Measurements from ENCODE around the gene SMAD9. TPM values are rescaled to one million over a fixed set of nuclear protein-coding genes. Genes with fewer than 3 reads are reported as not detected.

Gene SMAD9
- total and polyA plus RNA-seq, 2 of the 13 experiments (the other 11 are each of a cell fraction or from before 2014, with no cell fraction given), result 4.2 to 7.7 TPM

- TF ChIP-seq, protein P1, sequence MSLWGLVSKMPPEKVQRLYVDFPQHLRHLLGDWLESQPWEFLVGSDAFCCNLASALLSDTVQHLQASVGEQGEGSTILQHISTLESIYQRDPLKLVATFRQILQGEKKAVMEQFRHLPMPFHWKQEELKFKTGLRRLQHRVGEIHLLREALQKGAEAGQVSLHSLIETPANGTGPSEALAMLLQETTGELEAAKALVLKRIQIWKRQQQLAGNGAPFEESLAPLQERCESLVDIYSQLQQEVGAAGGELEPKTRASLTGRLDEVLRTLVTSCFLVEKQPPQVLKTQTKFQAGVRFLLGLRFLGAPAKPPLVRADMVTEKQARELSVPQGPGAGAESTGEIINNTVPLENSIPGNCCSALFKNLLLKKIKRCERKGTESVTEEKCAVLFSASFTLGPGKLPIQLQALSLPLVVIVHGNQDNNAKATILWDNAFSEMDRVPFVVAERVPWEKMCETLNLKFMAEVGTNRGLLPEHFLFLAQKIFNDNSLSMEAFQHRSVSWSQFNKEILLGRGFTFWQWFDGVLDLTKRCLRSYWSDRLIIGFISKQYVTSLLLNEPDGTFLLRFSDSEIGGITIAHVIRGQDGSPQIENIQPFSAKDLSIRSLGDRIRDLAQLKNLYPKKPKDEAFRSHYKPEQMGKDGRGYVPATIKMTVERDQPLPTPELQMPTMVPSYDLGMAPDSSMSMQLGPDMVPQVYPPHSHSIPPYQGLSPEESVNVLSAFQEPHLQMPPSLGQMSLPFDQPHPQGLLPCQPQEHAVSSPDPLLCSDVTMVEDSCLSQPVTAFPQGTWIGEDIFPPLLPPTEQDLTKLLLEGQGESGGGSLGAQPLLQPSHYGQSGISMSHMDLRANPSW (CRISPR knock-in tag; IDR thresholded peaks at IDR 0.05; ENCODE audit: borderline replicate concordance), result no peak
- TF ChIP-seq HNF4A (CRISPR knock-in tag; IDR thresholded peaks at IDR 0.05) (no peak), ZNF33A (CRISPR knock-in tag; IDR thresholded peaks at IDR 0.05; ENCODE audit: borderline replicate concordance) (no peak), ATF7 (IDR thresholded peaks at IDR 0.05) (0 out of 2 replicates have a peak, but pooled peaks have one; percentile 23), ATF7 (CRISPR knock-in tag; IDR thresholded peaks at IDR 0.05) (no peak), STAG1 (CRISPR knock-in tag; IDR thresholded peaks at IDR 0.05) (peak; percentile 43), EP300 (IDR thresholded peaks at IDR 0.05; ENCODE audit: low read depth in 2 of 2, low read length in 2 of 2) (no peak), EP300 (CRISPR knock-in tag; IDR thresholded peaks at IDR 0.05; ENCODE audit: borderline replicate concordance) (no peak), IKZF1 (IDR thresholded peaks at IDR 0.05) (no peak), EHMT2 (IDR thresholded peaks at IDR 0.05; ENCODE audit: borderline replicate concordance, low read depth, low read length) (0 out of 2 replicates have a peak, but pooled peaks have one; percentile 40), POLR2G (IDR thresholded peaks at IDR 0.05; ENCODE audit: low read depth, low read length) (no peak), PRPF4 (IDR thresholded peaks at IDR 0.05; ENCODE audit: low read depth, low read length, poor library complexity, severe bottlenecking) (no peak), PHF5A (CRISPR knock-in tag; IDR thresholded peaks at IDR 0.05; ENCODE audit: low read depth, unreplicated experiment) (no peak), ZNF350 (CRISPR knock-in tag; IDR thresholded peaks at IDR 0.05; ENCODE audit: borderline replicate concordance, low read depth) (no peak), ZNF674 (CRISPR knock-in tag; IDR thresholded peaks at IDR 0.05; ENCODE audit: low read depth) (no peak)
- TF ChIP-seq, protein P2, sequence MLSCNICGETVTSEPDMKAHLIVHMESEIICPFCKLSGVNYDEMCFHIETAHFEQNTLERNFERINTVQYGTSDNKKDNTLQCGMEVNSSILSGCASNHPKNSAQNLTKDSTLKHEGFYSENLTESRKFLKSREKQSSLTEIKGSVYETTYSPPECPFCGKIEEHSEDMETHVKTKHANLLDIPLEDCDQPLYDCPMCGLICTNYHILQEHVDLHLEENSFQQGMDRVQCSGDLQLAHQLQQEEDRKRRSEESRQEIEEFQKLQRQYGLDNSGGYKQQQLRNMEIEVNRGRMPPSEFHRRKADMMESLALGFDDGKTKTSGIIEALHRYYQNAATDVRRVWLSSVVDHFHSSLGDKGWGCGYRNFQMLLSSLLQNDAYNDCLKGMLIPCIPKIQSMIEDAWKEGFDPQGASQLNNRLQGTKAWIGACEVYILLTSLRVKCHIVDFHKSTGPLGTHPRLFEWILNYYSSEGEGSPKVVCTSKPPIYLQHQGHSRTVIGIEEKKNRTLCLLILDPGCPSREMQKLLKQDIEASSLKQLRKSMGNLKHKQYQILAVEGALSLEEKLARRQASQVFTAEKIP (CRISPR knock-in tag; IDR thresholded peaks at IDR 0.05; ENCODE audit: borderline replicate concordance), result no peak
Observed at GRCh38 chr13:36848199-36848982, 71.6 kb downstream of the SMAD9 start (continued).

All from HepG2 (cell line).